Umbilical cord (tissue), 2 donors: ENCODE measurements around the gene BCL2L15. TPM values are rescaled to one million over a fixed set of nuclear protein-coding genes. Genes with fewer than 3 reads are reported as not detected.

ENCODE experiments used
- DNase-seq: peaks from one replicate; pipeline ENCODE4 v3.0.0-alpha.2; 2015; ENCODE audit warnings: low spot score
- total RNA-seq: library from RNA; depleted of rRNA; stranded (reverse); fragments of >200 nt; gene quantifications from one replicate; pipeline ENCODE4 v1.2.3, GENCODE V29; 2014; ENCODE audit warnings: low replicate concordance; ENCODE audit not compliant: insufficient read depth

Gene BCL2L15
- total RNA-seq, 1 donor from 2014 or later: 3.6 TPM

- DNase-seq: peak; percentile 70
These were observed 25.4 kb upstream of the BCL2L15 start for GRCh38 chr1:113912594-113913311.

DNA sequence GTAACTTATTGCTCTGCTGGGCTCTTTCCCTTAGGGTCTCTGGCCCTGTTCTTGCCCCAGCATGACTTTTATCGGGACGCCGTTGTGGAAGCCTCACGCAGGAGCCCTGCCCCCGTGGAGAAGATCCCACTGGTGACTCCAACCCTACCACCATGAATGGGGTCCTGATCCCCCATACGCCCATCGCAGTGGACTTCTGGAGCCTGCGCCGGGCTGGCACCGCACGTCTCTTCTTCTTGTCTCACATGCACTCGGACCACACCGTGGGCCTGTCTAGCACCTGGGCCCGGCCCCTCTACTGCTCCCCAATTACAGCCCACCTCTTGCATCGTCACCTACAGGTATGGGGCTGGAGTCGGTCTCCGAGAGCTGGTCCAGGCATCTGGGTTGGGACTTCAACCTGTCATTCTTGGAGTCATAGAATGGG is 18.1 kb upstream of the BCL2L15 start:
- DNase-seq: peak; percentile 21

- DNase-seq: peak; percentile 100
These were observed 17.5 kb upstream of the BCL2L15 start, which contains the start of the genes AP4B1 and DCLRE1B for GRCh38 chr1:113904674-113905434. AP4B1 (minus strand) TSS chr1:113904799; CDS start chr1:113904717, 82 bp downstream. DCLRE1B (plus strand) TSS chr1:113905326; CDS start chr1:113905587, 261 bp downstream.

DNA sequence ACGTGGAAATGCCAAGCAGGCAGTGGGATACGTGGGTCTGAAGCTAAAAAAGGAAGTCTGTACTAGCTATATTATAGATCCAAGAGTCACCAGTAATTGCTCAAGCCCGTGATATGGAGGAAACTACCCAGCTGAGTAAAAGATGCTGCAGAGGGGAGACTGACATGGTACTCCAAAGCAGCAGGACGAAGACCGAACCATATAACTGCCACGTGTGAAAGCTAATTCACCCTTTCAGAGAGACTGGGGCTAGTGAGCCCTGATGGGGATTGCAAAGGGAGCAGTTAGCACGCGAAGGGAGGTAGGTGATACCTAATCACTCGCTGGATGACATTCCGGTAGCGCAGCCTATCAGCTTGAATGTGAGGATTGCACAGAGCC is 16.9 kb upstream of the BCL2L15 start:
- DNase-seq: no peak

GRCh38 chr1:113903501-113904292 is 16.3 kb upstream of the BCL2L15 start:
- no peak for DNase-seq

DNA sequence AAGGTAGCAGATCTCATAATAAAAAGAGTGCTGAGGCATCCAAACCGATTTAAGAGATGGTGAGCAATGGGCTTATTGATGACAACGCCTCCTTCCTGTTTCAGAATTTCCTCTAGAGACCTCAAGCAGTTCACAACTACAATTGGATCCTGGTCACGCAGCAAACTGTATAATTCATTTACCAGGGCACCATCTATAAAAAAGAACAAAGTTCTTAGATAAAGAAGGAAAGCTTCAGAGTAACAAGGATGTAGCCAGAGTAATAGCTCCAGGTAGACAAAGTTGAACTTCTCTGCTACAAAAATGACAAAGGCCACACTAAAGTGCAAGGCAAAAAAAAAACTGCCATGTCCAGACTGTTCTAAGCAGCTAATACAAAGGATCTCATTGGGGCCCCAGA is 13.8 kb upstream of the BCL2L15 start:
- DNase-seq: no peak

GRCh38 chr1:113899111-113899510 is 11.7 kb upstream of the BCL2L15 start:
- peak; percentile 83 for DNase-seq

GRCh38 chr1:113898241-113898814 is 10.9 kb upstream of the BCL2L15 start:
- DNase-seq: no peak

DNA sequence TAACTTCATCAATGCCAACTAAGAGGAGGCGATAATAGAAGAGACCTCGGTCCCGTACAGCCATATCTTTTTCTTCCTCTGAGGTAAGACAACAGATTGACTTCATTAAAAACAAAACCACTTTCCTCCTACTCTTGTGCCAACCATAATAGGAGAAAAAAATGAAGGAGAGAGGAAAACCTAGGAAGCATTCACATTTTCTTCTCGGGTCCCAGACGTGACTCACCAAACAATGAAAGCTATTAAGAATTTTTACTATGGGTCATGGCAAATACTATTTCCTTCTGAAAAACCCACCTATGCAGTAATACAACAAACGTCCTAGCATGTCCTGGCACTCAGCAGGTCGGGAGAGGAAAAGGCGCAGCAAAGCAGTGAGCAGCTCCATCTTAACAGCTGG is 8.6 kb upstream of the BCL2L15 start:
- DNase-seq: no peak

GRCh38 chr1:113895098-113895497 is 7.7 kb upstream of the BCL2L15 start:
- no peak for DNase-seq

- no peak for DNase-seq
These were observed 5.9 kb upstream of the BCL2L15 start for GRCh38 chr1:113893267-113893666.

GRCh38 chr1:113891631-113892220 is 4.3 kb upstream of the BCL2L15 start:
- no peak for DNase-seq

- no peak for DNase-seq
These were observed 3.4 kb upstream of the BCL2L15 start for GRCh38 chr1:113890816-113891215.

DNA sequence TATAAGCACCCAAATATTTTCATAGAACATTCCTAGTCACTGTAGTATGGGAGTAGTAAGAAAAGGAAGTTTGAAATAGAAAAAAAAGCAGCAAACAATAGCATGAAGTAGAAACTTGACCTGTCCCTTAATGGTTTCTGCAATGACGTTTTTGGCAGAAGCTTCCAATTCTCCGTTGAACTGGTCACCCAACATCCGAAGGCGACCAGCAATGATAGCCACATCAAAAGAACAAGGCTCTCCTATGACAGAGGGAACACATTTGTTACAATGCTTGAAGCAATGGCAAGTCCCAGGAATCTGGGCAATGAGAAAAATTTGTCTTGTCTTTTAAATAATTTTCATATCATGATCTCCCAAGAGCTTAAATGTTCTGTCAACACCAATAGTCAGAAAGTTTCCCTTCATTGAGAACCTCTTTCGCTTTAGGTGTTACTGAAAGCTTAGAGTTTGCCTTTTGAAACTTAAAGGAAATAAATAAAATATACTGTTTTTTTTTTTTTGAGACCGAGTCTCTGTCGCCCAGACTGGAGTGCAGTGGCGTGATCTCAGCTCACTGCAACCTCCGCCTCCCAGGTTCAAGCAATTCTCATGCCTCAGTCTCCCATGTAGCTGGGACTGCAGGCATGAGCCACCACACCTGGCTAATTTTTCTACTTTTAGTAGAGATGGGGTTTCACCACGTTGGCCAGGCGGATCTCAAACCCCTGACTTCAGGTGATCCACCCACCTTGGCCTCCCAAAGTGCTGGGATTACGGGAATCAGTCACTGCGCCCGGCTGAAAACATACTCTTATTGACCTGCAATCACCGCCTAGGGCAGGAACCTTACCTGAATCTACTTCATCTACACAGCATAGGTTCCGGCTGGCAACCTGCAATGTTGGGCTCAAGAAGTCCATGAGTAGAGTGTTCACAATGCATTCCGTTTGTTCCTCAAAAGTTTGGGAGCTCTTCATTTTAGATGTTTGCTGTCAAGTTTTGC is 672 bp downstream of the BCL2L15 start:
- DNase-seq: no peak

DNA sequence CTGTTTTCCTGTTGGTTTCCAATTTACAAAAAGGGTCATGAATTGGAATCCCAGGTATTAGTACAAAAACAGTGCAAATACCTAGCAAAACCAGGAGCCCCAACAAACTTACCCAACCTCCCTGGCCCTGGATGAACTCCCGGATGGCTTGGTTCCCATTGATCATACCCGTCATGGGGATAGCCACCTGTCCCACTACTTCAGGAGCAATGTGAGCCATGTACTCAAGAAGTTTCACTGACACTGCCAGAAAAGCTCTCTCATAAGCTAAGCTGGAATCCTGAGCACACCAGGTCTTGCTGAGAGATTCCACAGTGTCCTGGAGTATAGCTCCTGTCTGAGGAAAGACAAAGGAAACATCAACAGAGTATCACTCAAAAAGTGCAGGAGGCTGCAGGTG is 5.7 kb downstream of the BCL2L15 start:
- DNase-seq: no peak

DNA sequence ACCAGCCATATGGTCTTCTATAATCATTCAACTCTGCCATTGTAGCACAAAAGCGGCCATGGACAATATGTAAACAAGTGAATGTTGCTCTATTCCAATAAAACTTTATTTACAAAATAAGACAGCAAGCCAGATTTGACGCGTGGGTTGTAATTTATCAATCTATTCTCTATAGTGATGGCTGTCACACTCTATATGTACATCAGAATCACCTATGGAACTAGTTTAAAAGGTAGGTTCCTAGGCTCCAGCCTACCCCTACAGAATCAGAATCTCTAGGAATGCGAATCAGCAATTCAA is 7.7 kb downstream of the BCL2L15 start:
- DNase-seq: no peak

DNA sequence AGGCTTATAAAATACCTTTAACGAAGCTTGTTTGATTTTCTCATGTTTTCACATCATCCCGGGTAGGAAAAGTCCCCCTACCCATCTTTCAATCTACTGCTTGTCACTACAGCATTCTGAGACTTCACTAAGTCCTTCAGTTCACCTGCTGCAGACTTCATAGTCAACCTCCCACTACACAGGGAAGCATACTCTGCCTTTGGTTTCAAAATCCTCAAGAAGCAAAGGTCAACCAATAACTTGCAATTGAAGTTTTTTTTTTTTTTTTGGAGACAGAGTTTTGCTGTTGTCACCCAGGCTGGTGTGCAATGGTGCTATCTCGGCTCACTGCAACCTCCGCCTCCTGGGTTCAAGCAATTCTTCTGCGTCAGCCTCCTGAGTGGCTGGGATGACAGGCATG is 11.2 kb downstream of the BCL2L15 start:
- no peak for DNase-seq

- DNase-seq: no peak
These were observed 11.7 kb downstream of the BCL2L15 start for GRCh38 chr1:113875714-113876113.

GRCh38 chr1:113874012-113874879 is 13.1 kb downstream of the BCL2L15 start:
- no peak for DNase-seq
